Right lobe of liver (tissue), 4 donors: Measurements from ENCODE around the gene SUN1.

Experiments used
- CTCF ChIP-seq, 4 donors: fragments of 200-600 bp in 3 of 4; fragments of 450-650 bp in 1 of 4; IDR thresholded peaks; one replicate each; pipeline versions ENCODE4 v1.5.1 to v1.8.0; 2016 to 2022; ENCODE audit warnings: antibody characterized with exemption in 4 of 4, mild to moderate bottlenecking in 2 of 4
- POLR2A ChIP-seq: fragments of 450-650 bp; IDR thresholded peaks from one replicate; pipeline ENCODE4 v1.6.1; 2017; ENCODE audit warnings: antibody characterized with exemption, mild to moderate bottlenecking
- donor health status: DM: no; HTN: no; CAD: no.
- donor health status: DM: no; HTN: no; CAD: no.
- donor health status: DM: no; HTN: yes; CAD: no.

DNA sequence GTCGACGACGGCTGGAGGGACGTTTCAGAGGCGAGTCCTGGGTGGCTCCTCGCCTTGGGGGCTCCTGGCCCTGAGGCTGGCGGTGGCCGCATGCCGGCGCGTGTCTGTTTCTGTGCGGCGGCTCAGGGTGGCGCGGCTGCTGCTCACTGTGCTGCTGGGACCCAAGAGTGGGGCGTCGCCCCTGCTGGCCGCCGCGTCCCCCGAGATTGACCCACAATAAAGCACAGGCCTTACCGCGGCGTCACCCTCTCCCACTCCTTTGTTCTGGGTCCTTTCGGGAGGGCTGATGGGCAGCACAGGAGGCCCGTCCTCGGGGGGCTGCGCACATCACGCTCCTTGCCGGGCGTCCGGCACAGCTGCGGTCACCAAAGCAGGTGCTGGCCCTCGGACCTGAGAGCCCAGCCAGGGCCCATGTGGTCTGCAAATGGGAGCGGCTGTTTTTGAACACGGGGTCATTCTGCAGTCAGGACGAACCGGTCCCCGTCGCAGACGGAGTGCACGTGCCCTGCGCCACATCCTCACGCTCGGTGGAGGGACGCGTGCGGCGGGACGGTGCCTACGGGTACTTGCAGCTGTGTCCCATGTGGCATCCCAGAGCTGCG, 63.3 kb downstream of the SUN1 start:
- TF ChIP-seq CTCF (IDR thresholded peaks at IDR 0.05): no peak
- no peak for TF ChIP-seq POLR2A
